Measurements from ENCODE around the gene PSTPIP1. TPM values are rescaled to one million over a fixed set of nuclear protein-coding genes. Genes with fewer than 3 reads are reported as not detected.

Gene PSTPIP1
- total and polyA plus RNA-seq, 2 of the 8 experiments (the other 6 are each of a cell fraction or from before 2014, with no cell fraction given), result 1.6 to 1.8 TPM

DNA sequence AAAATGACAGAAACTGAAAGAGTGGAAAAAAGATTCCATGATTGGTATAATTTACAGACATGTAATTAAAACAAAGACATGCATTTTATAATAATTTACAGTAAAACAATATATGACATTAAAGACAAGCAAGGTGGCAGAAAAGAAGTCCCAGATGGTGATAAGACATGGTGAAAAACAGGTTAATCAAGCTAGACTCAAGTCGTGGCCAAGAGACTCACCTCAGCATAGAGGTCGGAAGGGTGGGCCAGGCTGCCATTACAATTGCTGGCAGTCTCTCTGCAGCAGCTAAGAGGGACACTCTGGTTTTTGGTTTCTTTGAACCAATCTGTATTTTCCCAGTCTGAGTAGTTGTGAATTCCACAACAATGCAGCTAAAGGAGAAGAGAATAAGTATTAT, 57.6 kb downstream of the PSTPIP1 start (continued):
- TF ChIP-seq, protein P1, sequence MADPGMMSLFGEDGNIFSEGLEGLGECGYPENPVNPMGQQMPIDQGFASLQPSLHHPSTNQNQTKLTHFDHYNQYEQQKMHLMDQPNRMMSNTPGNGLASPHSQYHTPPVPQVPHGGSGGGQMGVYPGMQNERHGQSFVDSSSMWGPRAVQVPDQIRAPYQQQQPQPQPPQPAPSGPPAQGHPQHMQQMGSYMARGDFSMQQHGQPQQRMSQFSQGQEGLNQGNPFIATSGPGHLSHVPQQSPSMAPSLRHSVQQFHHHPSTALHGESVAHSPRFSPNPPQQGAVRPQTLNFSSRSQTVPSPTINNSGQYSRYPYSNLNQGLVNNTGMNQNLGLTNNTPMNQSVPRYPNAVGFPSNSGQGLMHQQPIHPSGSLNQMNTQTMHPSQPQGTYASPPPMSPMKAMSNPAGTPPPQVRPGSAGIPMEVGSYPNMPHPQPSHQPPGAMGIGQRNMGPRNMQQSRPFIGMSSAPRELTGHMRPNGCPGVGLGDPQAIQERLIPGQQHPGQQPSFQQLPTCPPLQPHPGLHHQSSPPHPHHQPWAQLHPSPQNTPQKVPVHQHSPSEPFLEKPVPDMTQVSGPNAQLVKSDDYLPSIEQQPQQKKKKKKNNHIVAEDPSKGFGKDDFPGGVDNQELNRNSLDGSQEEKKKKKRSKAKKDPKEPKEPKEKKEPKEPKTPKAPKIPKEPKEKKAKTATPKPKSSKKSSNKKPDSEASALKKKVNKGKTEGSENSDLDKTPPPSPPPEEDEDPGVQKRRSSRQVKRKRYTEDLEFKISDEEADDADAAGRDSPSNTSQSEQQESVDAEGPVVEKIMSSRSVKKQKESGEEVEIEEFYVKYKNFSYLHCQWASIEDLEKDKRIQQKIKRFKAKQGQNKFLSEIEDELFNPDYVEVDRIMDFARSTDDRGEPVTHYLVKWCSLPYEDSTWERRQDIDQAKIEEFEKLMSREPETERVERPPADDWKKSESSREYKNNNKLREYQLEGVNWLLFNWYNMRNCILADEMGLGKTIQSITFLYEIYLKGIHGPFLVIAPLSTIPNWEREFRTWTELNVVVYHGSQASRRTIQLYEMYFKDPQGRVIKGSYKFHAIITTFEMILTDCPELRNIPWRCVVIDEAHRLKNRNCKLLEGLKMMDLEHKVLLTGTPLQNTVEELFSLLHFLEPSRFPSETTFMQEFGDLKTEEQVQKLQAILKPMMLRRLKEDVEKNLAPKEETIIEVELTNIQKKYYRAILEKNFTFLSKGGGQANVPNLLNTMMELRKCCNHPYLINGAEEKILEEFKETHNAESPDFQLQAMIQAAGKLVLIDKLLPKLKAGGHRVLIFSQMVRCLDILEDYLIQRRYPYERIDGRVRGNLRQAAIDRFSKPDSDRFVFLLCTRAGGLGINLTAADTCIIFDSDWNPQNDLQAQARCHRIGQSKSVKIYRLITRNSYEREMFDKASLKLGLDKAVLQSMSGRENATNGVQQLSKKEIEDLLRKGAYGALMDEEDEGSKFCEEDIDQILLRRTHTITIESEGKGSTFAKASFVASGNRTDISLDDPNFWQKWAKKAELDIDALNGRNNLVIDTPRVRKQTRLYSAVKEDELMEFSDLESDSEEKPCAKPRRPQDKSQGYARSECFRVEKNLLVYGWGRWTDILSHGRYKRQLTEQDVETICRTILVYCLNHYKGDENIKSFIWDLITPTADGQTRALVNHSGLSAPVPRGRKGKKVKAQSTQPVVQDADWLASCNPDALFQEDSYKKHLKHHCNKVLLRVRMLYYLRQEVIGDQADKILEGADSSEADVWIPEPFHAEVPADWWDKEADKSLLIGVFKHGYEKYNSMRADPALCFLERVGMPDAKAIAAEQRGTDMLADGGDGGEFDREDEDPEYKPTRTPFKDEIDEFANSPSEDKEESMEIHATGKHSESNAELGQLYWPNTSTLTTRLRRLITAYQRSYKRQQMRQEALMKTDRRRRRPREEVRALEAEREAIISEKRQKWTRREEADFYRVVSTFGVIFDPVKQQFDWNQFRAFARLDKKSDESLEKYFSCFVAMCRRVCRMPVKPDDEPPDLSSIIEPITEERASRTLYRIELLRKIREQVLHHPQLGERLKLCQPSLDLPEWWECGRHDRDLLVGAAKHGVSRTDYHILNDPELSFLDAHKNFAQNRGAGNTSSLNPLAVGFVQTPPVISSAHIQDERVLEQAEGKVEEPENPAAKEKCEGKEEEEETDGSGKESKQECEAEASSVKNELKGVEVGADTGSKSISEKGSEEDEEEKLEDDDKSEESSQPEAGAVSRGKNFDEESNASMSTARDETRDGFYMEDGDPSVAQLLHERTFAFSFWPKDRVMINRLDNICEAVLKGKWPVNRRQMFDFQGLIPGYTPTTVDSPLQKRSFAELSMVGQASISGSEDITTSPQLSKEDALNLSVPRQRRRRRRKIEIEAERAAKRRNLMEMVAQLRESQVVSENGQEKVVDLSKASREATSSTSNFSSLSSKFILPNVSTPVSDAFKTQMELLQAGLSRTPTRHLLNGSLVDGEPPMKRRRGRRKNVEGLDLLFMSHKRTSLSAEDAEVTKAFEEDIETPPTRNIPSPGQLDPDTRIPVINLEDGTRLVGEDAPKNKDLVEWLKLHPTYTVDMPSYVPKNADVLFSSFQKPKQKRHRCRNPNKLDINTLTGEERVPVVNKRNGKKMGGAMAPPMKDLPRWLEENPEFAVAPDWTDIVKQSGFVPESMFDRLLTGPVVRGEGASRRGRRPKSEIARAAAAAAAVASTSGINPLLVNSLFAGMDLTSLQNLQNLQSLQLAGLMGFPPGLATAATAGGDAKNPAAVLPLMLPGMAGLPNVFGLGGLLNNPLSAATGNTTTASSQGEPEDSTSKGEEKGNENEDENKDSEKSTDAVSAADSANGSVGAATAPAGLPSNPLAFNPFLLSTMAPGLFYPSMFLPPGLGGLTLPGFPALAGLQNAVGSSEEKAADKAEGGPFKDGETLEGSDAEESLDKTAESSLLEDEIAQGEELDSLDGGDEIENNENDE (IDR thresholded peaks at IDR 0.05; ENCODE audit: insufficient replicate concordance, low read length), result no peak
- no peak for TF ChIP-seq SP2 (IDR thresholded peaks at IDR 0.05; ENCODE audit: low read length)
- TF ChIP-seq SIX5 (IDR thresholded peaks at IDR 0.05; ENCODE audit: low read depth, low read length), result no peak
- no peak for TF ChIP-seq POU5F1 (IDR thresholded peaks at IDR 0.05; ENCODE audit: low read depth, low read length)
